ENCODE results near the gene ZSWIM8.

Gene ZSWIM8

GRCh38 chr10:73796766-73797165 lies 11.4 kb downstream of the ZSWIM8 start:
- no peak for DNase-seq (ENCODE audit: low read depth in 1 of 2, low spot score in 1 of 2)

DNA sequence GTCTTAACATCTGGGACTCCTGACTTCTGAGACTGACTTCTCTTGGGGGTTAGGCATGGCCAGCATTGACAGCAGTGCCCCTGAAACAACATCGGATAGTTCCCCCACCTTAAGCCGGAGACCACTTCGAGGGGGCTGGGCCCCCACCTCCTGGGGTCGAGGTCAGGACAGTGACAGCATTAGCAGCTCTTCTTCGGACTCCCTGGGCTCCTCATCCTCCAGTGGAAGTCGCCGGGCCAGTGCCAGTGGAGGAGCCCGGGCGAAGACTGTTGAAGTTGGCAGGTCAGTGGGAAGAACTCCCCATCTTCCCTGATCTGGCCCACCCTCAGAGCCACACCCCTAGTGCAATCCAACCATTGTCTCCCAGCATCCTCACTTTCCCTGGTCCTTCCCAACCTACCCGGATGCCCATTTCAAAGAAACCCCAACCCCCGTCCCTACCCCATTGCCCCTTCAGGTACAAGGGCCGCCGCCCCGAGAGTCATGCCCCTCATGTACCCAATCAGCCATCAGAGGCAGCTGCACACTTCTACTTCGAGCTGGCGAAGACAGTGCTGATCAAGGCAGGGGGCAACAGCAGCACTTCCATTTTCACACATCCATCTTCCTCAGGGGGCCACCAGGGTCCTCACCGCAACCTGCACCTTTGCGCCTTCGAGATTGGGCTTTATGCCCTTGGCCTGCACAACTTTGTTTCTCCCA lies 12.1 kb downstream of the ZSWIM8 start:
- no peak for DNase-seq (ENCODE audit: low read depth in 1 of 2, low spot score in 1 of 2)

DNA sequence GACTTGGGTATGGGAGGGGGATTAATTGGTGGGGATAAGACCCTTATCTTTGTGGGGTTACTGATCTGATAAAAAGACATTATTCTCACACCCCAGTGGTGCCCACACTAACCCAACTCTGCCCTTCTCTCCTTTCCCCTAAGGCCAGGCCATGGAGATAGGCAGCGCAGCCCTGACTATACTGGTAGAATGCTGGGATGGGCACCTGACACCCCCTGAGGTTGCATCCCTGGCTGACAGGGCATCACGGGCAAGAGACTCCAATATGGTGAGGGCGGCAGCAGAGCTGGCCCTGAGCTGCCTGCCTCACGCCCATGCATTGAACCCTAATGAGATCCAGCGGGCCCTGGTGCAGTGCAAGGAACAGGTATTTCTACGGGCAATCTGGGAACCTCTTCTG lies 12.7 kb downstream of the ZSWIM8 start:
- no peak for DNase-seq (ENCODE audit: low read depth in 1 of 2, low spot score in 1 of 2)

DNA sequence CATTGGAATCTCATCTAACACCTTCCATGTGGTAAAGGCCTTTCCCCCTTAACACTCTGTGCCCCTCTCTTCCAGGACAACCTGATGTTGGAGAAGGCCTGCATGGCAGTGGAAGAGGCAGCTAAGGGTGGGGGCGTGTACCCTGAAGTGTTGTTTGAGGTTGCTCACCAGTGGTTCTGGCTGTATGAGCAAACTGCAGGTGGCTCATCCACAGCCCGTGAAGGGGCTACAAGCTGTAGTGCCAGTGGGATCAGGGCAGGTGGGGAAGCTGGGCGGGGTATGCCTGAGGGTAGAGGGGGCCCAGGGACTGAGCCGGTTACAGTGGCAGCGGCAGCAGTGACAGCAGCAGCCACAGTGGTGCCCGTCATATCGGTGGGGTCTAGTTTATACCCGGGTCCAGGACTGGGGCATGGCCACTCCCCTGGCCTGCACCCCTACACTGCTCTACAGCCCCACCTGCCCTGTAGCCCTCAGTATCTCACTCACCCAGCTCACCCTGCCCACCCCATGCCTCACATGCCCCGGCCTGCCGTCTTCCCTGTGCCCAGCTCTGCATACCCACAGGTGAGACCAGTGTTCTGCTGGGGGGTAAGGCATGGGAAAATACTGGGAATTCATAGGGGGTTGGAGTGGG lies 13.6 kb downstream of the ZSWIM8 start:
- DNase-seq (ENCODE audit: low read depth in 1 of 2, low spot score in 1 of 2) = no peak

DNA sequence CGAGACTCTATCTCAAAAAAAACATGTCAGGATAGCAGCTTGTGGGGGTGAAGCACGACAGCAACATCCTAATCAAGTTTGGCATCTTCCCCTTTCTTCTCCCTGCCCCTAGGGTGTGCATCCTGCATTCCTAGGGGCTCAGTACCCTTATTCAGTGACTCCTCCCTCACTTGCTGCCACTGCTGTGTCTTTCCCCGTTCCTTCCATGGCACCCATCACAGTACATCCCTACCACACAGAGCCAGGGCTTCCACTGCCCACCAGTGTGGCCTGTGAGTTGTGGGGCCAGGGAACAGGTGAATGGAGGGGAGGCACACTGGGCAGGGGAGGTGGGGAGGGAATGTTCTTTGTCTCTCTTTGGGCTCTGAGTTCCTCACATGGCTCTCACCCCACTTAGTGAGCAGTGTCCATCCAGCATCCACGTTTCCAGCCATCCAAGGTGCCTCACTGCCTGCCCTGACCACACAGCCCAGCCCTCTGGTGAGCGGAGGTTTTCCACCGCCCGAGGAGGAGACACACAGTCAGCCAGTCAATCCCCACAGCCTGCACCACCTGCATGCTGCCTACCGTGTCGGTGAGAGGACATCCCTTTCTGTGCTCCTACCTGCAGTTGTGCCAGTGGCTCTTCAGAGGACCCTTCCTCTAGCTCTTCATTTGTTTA lies 14.6 kb downstream of the ZSWIM8 start:
- no peak for DNase-seq (ENCODE audit: low read depth in 1 of 2, low spot score in 1 of 2)

- DNase-seq (ENCODE audit: low read depth in 1 of 2, low spot score in 1 of 2) = no peak
Observed at GRCh38 chr10:73800560-73801252, 15.3 kb downstream of the ZSWIM8 start.

DNA sequence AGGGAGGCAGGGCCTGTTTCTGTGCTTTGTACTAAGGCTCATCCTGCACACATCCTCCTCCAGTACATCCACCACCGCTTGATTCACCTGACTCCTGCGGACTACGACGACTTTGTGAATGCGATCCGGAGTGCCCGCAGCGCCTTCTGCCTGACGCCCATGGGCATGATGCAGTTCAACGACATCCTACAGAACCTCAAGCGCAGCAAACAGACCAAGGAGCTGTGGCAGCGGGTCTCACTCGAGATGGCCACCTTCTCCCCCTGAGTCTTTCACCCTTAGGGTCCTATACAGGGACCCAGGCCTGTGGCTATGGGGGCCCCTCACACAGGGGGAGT lies 15.8 kb downstream of the ZSWIM8 start:
- no peak for DNase-seq (ENCODE audit: low read depth in 1 of 2, low spot score in 1 of 2)

GRCh38 chr10:73802276-73802991 lies 17.0 kb downstream of the ZSWIM8 start:
- no peak for DNase-seq (ENCODE audit: low read depth in 1 of 2, low spot score in 1 of 2)

DNA sequence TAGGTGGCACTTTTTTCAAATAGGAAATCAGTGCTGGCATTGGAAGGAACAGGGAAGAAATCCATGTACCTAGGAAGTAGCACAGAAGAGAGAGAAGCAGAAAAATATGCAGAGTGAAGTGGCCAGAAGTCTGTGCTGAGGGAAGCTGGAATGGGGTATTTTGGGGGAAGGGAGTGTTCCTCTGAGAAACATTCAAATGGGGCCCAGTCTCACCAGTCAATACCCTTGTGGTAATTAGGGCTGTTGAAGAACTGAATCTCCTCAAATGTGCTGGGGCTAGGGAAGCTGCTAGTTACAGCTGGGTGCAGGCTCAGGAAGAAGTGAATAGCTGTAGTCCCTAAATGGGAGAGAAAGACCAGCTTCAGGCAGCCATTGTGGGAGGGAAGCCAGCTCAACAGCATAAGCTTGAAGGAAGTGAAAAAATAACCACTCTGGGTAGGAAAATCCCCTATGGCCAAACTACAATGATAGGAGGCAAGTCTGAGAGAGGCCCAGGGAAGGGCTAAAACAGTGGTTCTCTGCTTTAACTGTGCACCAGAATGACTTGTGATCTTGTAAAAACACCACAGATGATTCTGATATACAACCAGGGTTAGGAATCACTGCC lies 18.4 kb downstream of the ZSWIM8 start:
- no peak for DNase-seq (ENCODE audit: low read depth in 1 of 2, low spot score in 1 of 2)

DNA sequence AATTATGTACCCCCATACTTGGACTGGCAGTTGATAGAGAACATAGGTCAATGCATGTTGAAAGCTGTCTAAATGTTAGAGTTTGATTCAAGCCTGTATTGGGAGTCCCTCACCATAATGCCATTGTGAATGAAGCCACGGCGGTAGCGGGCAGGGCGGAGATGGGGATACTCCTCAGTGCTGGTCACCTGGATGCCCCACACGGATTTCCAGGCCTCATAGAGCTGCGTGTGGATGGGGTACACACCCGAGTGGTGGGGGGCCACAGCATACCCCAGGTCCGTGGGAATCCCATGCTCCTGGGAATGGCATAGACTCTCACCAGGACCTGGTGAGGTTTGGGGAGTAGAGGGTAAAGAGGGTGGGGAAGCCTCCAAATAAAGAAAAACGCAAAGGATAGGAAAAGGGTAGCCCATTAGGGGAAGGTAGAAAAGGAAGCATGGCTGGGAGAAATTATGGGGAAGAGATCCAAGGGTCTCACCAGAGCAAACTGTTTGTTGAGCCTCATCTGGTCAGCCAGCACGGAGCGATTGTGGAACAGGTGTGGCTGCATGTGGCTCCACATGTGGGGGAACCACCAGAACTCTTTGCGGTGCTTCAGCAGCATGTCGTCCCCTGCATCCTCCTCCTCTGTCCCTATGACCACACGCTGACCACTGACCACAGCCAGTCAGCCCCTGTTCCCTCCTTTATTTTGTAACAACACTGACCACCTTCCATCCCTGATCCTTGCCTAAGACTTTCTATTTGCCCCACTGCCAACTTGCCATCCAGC lies 21.0 kb downstream of the ZSWIM8 start:
- DNase-seq (ENCODE audit: low read depth in 1 of 2, low spot score in 1 of 2) = no peak

- no peak for DNase-seq (ENCODE audit: low read depth in 1 of 2, low spot score in 1 of 2)
Observed at GRCh38 chr10:73807471-73807870, 22.1 kb downstream of the ZSWIM8 start.

DNA sequence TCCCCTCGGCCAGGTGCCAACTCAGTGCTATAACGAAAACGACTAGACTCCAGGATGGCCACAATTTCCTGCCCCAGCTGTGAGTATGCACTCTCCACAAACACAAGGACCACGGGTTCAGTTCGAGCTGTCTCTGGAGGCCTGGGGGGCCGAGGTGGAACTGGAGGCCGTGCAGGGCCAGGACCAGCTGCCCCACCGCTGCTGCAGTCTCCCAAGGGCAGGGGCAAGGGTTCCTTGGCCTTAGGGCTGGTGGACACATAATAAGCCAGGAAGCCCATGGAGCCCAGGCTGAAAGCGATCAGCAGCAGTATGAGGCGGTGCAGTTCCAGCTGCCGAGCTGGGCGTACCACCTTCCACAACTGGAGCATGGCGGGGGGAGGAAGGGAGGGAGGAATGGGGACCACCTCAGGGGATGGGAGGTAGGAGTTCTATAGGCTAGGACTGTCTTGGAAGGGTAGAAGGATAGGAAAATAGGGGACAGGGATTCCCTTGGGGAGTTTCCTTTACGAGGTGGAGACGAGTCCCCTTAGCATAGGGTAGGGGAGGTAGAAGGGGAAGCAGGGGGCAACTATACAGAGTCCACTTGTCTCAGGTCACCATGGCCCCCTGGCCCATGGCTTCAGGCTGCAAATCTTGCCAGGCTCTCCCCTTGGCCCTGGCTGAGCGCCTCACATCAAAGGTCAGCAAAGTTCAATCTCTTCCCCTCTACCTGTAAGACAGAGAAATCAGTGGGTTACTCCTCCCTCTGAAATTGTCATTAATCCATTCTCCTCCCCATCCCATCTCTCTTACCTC lies 22.8 kb downstream of the ZSWIM8 start:
- no peak for DNase-seq (ENCODE audit: low read depth in 1 of 2, low spot score in 1 of 2)

GRCh38 chr10:73809061-73809818 lies 23.8 kb downstream of the ZSWIM8 start:
- no peak for DNase-seq (ENCODE audit: low read depth in 1 of 2, low spot score in 1 of 2)

DNA sequence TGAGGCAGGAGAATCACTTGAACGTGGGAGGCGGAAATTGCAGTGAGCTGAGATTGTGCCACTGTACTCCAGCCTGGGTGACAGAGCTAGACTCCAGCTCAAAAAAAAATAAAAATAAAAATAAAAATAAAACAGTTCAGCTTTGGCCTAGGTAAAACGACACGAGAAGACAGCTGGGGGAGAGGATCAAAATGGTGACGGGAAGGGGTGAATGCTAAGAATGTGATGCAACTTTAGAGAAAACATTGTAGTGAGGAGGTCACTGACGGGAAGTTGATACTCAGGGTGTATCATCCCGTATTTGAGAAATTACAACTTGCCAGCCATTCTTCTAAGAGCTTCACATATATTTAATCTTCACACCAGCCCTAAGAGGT lies 24.9 kb downstream of the ZSWIM8 start:
- no peak for DNase-seq (ENCODE audit: low read depth in 1 of 2, low spot score in 1 of 2)

- peak in 1 of 2 donors; percentile 25 for DNase-seq (ENCODE audit: low read depth in 1 of 2, low spot score in 1 of 2)
Observed at GRCh38 chr10:73810735-73811465, 25.5 kb downstream of the ZSWIM8 start.

DNA sequence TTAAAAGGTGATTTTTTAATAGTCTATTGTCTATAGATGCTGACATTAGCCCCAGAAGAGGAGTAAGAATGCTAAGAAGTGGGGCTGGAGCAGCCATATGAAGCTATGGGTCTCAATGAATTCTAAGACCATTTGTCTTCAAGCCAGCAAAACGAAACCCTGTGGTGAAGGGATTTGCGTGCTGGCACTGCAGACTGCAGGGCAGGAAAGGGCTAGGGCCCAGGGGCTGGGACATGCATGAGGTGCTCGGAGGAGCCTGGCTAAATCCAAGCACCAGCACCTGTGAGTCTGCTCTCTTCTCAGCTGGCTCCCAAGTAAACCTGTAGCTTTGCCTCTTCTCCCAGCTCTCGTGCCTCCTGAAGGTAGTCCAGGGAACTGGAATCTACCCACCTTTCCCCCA lies 27.3 kb downstream of the ZSWIM8 start:
- DNase-seq (ENCODE audit: low read depth in 1 of 2, low spot score in 1 of 2) = no peak

DNA sequence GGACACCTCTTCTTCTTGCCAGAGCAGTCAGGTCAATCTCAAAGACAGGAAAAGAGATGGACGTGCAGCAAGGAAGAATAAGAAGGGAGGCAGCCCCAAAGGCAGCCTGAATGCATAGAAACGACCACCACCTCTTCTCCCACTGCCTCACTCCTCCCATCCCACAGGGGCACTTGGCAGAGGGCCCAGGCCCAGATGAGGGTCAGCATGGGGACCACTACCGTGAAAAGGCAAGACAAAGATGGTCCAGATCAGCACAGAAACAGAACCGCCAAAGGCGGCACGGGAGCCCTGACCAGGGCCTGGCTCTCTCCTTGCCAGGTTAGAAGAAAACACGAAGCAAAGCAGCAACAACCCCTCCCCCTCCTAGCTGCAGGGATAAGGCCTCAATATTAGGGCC lies 27.9 kb downstream of the ZSWIM8 start:
- no peak for DNase-seq (ENCODE audit: low read depth in 1 of 2, low spot score in 1 of 2)

- DNase-seq (ENCODE audit: low read depth in 1 of 2, low spot score in 1 of 2) = no peak
Observed at GRCh38 chr10:73814276-73814895, 29.0 kb downstream of the ZSWIM8 start.
